Measurements from ENCODE around the gene TAS2R43.
"Not testable (repeated sequence)": the region's sequence is repeated elsewhere in the genome, so short reads cannot be mapped to it uniquely, and the experiment has no call there.

Gene TAS2R43

GRCh38 chr12:11092128-11092527 is at the start of gene TAS2R43:
TAS2R43 (minus strand) TSS chr12:11092313; CDS start chr12:11092229, 84 bp downstream.
- no peak for DNase-seq

DNA sequence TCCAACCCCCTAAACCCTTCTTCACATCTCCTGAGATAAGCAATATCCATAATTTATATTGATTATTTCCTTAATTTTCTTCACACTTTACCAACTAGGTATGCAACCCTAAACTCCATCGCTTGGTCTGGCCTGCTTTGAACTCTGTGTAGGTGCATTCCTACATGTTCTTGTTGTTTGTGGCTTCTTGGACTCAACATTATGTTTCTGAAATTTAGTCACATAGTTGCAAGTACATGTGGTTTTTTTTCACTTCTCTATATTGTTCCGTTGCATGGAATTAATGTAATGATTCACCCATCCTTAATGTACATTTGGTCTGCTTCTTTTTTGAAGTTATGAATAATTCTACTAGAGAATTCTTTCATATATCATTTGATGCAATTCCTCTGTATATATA is 44.0 kb upstream of the TAS2R43 start:
- DNase-seq: no peak

- no peak for DNase-seq
These were observed 42.2 kb upstream of the TAS2R43 start, which contains the start of gene TAS2R30 for GRCh38 chr12:11134305-11134704. TAS2R30 (minus strand) TSS chr12:11134644; CDS start chr12:11134244, 400 bp downstream.

- no peak for DNase-seq
These were observed 41.7 kb upstream of the TAS2R43 start for GRCh38 chr12:11133816-11134215.

- DNase-seq: no peak
These were observed 41.0 kb upstream of the TAS2R43 start for GRCh38 chr12:11133162-11133561.

GRCh38 chr12:11130999-11131398 is 38.9 kb upstream of the TAS2R43 start:
- no peak for DNase-seq

DNA sequence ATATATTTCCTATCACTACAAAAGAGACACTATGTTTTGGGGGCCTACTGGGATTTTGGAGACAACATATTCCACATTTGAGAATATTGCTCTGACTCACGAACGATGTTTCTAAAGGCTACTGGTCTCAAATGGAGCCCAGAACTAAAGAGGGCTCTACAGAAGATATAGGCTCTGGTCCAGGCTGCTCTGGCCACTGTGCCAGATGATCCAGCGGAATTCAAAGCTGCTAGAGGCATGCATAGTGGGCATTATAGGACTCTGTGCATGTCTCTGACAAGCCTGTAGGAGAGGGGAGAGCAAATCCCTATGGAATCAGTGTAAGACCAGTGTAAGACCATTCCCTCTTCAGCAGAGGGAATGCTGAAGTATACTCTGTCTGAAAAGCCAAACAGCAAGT is 38.3 kb upstream of the TAS2R43 start:
- no peak for DNase-seq

DNA sequence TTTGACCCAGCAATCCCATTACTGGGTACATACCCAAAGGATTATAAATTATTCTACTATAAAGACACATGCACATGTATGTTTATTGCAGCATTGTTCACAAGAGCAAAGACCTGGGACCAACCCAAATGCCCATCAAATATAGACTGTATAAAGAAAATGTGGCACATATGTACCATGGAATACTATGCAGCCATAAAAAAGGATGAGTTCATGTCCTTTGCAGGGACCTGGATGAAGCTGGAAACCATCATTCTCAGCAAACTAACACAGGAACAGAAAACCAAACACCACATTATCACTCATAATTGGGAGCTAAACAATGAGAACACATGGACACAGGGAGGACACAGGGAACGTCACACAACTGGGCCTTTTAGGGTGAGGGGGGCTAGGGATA is 22.0 kb upstream of the TAS2R43 start:
- not testable (repeated sequence) for DNase-seq

DNA sequence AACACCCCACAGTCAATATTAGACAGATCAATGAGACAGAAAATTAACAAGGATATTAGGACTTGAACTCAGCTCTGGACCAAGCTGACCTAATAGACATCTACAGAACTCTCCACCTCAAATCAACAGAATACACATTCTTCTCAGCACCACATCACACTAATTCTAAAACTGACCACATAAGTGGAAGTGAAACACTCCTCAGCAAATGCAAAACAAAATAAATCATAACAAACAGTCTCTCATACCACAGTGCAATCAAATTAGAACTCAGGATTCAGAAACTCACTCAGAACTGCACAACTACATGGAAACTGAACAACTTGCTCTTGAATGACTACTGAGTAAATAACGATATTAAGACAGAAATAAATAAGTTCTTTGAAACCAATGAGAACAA is 19.1 kb upstream of the TAS2R43 start:
- DNase-seq: not testable (repeated sequence)

- DNase-seq: no peak
These were observed 16.7 kb upstream of the TAS2R43 start for GRCh38 chr12:11108862-11109261.

GRCh38 chr12:11107719-11108118 is 15.6 kb upstream of the TAS2R43 start:
- DNase-seq: no peak

GRCh38 chr12:11106288-11106687 is 14.2 kb upstream of the TAS2R43 start:
- no peak for DNase-seq

DNA sequence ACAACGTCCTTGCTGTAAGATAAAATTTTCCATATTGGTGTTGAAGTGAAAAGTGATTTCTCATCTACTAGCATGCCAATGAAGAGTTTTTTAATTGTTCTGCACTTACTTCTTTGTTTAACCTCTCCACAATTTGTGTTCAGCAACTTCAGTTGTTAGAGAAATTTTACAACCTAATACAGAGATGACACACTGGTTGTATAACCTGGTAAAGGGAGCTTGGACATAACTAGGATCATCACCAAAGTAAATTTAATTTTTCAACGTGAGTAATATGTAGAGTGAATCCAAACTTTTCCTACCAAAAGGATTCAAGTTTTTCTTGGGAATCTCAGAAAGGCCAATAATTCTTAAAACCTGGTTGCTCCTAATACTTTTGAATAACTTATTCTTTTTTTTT is 13.4 kb upstream of the TAS2R43 start:
- no peak for DNase-seq

GRCh38 chr12:11094910-11095309 is 2.8 kb upstream of the TAS2R43 start:
- not testable (repeated sequence) for DNase-seq

DNA sequence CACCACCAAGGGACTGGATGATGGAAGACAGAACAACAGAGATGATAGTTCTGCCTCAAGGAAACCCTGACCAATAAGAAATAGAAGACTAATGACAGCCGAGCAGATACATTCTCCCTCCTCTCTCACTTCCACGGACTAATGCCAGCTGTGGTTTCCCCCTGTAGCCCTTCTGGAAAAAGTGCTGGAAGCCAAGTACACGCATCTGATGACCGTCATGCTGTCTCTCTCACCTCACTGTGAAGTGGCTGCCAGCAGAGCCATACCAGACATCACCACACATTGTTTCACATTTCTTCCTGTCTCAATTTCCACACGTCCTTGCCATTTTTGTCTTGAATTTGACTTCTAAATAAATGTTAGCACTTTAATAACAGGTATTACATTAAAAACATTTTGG is 2.9 kb downstream of the TAS2R43 start:
- DNase-seq: no peak

DNA sequence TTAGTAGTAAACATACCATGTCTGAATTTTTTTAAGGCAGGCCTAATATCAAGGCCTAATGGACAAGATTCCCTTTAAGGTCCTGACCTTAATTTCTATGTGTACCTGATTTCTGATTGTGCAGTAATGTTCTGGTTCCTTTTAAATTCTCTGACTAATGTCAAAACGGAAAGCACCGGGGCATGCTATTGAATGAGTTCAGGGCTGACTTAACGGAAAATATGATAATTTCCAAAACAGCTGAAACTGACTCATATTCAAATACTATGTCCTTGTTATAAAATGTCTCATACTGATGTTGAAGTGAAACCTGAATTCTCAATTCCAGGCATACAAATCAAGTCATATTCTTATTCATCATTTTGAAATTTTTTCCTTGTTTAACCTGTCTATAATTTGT is 6.7 kb downstream of the TAS2R43 start:
- DNase-seq: no peak

- no peak for DNase-seq
These were observed 10.1 kb downstream of the TAS2R43 start for GRCh38 chr12:11081987-11082386.

GRCh38 chr12:11078246-11078645 is 13.9 kb downstream of the TAS2R43 start:
- DNase-seq: no peak

GRCh38 chr12:11075642-11076041 is 16.5 kb downstream of the TAS2R43 start:
- no peak for DNase-seq

GRCh38 chr12:11071414-11071813 is 20.7 kb downstream of the TAS2R43 start:
- DNase-seq: no peak

DNA sequence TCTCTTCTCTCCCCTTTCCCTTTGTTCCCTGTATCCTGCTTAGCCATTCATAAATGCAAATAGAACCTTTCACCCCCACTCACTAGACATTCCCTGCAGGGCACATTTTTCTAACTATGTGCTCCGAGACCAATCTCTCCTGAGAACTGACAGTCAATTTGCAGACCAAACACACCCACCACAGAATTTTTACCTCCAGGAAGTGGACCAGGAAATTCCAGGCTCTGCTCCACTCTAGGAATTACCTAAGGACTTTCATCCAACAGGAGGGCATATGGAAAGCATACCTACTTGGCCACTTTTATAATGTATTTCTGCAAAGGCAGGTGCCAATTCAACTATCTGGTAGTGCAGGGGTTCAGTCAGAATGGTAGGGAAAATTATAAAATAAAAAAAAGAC is 21.1 kb downstream of the TAS2R43 start:
- no peak for DNase-seq

DNA sequence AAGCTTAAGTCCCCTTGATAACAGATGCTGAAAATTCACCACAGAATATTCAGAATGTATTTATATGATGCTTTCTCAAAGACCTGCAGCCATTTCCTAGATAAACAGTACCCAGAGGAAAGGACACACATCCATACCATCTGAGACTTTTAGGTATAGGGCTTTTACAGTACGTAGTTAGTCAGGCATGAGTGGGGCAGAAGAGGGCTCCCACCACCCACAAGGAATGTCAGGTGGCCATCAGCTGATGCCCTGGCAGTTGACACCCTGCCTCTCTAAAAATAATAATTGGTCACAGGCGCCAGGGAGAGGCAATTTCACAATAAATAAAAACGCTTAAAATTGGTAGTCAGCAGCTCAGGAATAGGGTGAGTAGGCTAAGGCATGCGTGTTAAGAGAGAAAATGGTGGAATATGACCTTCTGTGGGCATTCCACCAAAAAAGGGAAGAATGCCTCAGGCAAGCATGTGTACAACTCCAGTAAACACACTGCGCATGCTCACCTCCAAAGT is 22.2 kb downstream of the TAS2R43 start:
- no peak for DNase-seq

- DNase-seq: no peak
These were observed 24.6 kb downstream of the TAS2R43 start for GRCh38 chr12:11067514-11067913.

- DNase-seq: not testable (repeated sequence)
These were observed 29.9 kb downstream of the TAS2R43 start, which contains the start of gene TAS2R46 for GRCh38 chr12:11062194-11062593. TAS2R46 (minus strand) TSS chr12:11062294; CDS start chr12:11062294, 0 bp downstream.

GRCh38 chr12:11059784-11060183 is 32.3 kb downstream of the TAS2R43 start:
- DNase-seq: no peak
